NT2/D1 (cell line): ENCODE results near the gene UBXN10.

Source experiments
- DNase-seq: peaks from one replicate; pipeline ENCODE4 v3.0.0-alpha.2; 2011; ENCODE audit warnings: low read depth, low spot score
- H3K27me3 ChIP-seq: 2 replicates; pipeline ENCODE4 v1.6.0; 2011; ENCODE audit warnings: mild to moderate bottlenecking; ENCODE audit not compliant: insufficient read length, insufficient read depth
- H3K36me3 ChIP-seq: 2 replicates; pipeline ENCODE4 v1.6.1; 2011; ENCODE audit warnings: mild to moderate bottlenecking, low read length, mixed read lengths; ENCODE audit not compliant: insufficient read depth, insufficient read length
- H3K4me1 ChIP-seq: 2 replicates; pipeline ENCODE4 v1.5.1; 2011; ENCODE audit not compliant: insufficient read depth, insufficient read length
- H3K4me3 ChIP-seq: 2 replicates; pipeline ENCODE4 v1.5.1; 2011; ENCODE audit warnings: low read depth; ENCODE audit not compliant: insufficient read length
- H3K9ac ChIP-seq: 2 replicates; pipeline ENCODE4 v1.6.0; 2011; ENCODE audit warnings: low read depth; ENCODE audit not compliant: insufficient read length
- H3K9me3 ChIP-seq: 2 replicates; pipeline ENCODE4 v1.5.1; 2011; ENCODE audit warnings: mild to moderate bottlenecking, low read length; ENCODE audit not compliant: insufficient read depth
- SUZ12 ChIP-seq: IDR thresholded peaks from 2 replicates; pipeline ENCODE4 v1.6.1; 2011; ENCODE audit not compliant: insufficient read length, insufficient read depth; ENCODE audit errors: extremely low read depth
- YY1 ChIP-seq: IDR thresholded peaks from 2 replicates; pipeline ENCODE4 v1.6.1; 2011; ENCODE audit not compliant: insufficient read length, insufficient read depth
- ZNF274 ChIP-seq: IDR thresholded peaks from 2 replicates; pipeline ENCODE4 v1.6.1; 2011; ENCODE audit warnings: mild to moderate bottlenecking, low read depth, low read length

The UBXN10 gene

DNA sequence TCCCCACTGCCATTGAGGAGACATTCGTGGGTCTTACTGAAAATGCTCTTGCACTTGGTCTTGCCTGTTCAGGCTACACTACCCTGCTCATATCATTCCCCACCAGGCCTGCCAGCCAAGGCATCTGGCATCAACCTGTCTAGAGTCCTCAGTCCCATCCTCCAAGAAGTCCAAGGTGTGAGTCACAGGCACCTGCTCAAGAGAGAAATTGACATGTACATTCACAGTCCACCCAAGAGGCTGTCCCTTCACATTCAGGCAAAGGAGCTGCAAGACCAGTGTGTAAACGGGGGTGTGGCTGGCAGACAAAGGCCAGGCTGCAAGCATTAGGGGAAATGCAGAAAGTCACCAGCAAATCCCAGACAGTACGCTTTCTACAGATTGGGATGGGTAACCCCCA lies 13.5 kb downstream of the UBXN10 start:
- no peak for DNase-seq

GRCh38 chr1:20199840-20200239 lies 13.9 kb downstream of the UBXN10 start:
- no peak for DNase-seq
- Histone ChIP-seq H3K27me3 (no peaks in the 10 kb centered on the region), H3K9me3 (no peaks in the 10 kb centered on the region), H3K36me3 (no peaks in the 10 kb centered on the region), H3K4me3 (no peak overlapping the region), H3K4me1 (peaks cover 7% of the 10 kb centered on the region), H3K9ac (no peak overlapping the region)
- TF ChIP-seq ZNF274: no peak
- TF ChIP-seq YY1: no peak
- TF ChIP-seq SUZ12: no peak

More for the DNA sequence above, 13.5 kb downstream of the UBXN10 start:
- no peak overlapping the region for H3K9ac ChIP-seq
- no peak for TF ChIP-seq ZNF274
- no peak for TF ChIP-seq SUZ12
- no peak for TF ChIP-seq YY1
- no peaks in the 10 kb centered on the region for H3K27me3 ChIP-seq
- H3K9me3 ChIP-seq: no peaks in the 10 kb centered on the region
- H3K36me3 ChIP-seq: no peaks in the 10 kb centered on the region
- peaks cover 7% of the 10 kb centered on the region for H3K4me1 ChIP-seq
- H3K4me3 ChIP-seq: no peak overlapping the region

DNA sequence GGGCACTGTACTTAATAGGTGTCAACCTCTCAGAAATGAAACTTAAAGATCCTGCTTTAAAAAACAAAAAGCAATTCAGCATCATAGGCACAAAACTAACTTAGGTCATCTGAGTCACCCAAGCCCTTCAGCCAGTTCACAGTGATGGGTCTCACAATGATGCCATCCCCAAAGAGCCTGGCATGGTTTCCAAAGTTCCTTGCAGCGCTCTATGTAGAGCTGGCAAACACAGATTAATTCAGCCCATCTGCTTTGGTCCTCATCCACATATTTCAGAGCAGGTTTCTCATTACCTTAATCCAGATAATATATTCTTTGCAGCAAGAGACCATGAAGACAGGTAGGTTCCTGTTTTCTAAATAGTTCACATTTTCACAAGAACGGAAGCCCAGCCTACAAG lies 15.1 kb downstream of the UBXN10 start:
- H3K4me3 ChIP-seq: no peak overlapping the region
- no peaks in the 10 kb centered on the region for H3K9me3 ChIP-seq
- no peaks in the 10 kb centered on the region for H3K27me3 ChIP-seq
- H3K36me3 ChIP-seq: no peaks in the 10 kb centered on the region
- H3K4me1 ChIP-seq: peaks cover 7% of the 10 kb centered on the region
- TF ChIP-seq SUZ12 (no peak), ZNF274 (no peak), YY1 (no peak)
- H3K9ac ChIP-seq: no peak overlapping the region
- DNase-seq: no peak

- no peaks in the 10 kb centered on the region for H3K9me3 ChIP-seq
- H3K4me3 ChIP-seq: no peak overlapping the region
- DNase-seq: no peak
- TF ChIP-seq SUZ12: no peak
- TF ChIP-seq YY1: no peak
- TF ChIP-seq ZNF274: no peak
- peaks cover 7% of the 10 kb centered on the region for H3K4me1 ChIP-seq
- H3K9ac ChIP-seq: no peak overlapping the region
- no peaks in the 10 kb centered on the region for H3K36me3 ChIP-seq
- H3K27me3 ChIP-seq: no peaks in the 10 kb centered on the region
Measured at GRCh38 chr1:20202166-20202565, 16.3 kb downstream of the UBXN10 start.

- Histone ChIP-seq H3K36me3 (no peaks in the 10 kb centered on the region), H3K27me3 (no peaks in the 10 kb centered on the region), H3K9me3 (no peaks in the 10 kb centered on the region), H3K4me3 (no peak overlapping the region), H3K4me1 (no peaks in the 10 kb centered on the region), H3K9ac (no peak overlapping the region)
- DNase-seq: no peak
- TF ChIP-seq ZNF274 (no peak), SUZ12 (no peak), YY1 (no peak)
Measured at GRCh38 chr1:20207546-20207945, 21.6 kb downstream of the UBXN10 start.

DNA sequence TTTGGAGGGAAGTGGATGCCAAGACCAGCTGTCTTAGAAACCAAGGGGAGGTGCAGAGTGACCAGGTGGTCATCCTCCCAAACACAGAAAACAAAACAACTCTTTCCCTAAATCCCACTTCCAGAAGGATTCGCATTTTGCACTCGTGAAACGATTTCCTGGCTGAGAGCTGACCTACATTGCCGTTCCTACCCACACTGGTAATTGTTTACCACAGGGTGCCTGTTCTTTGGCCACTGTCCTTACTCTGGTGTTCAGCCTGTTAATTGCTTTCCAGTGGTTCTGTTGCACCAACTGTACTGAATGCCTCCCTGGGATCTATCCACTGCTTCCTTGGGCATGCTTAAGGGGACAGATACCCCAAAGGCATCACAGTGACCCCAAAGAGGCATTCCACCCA lies 23.6 kb downstream of the UBXN10 start:
- Histone ChIP-seq H3K9ac (no peak overlapping the region), H3K4me3 (no peak overlapping the region), H3K4me1 (no peaks in the 10 kb centered on the region), H3K36me3 (no peaks in the 10 kb centered on the region), H3K27me3 (no peaks in the 10 kb centered on the region), H3K9me3 (no peaks in the 10 kb centered on the region)
- no peak for DNase-seq
- TF ChIP-seq SUZ12 (no peak), ZNF274 (no peak), YY1 (no peak)

- Histone ChIP-seq H3K27me3 (no peaks in the 10 kb centered on the region), H3K9me3 (no peaks in the 10 kb centered on the region), H3K36me3 (no peaks in the 10 kb centered on the region), H3K4me1 (no peaks in the 10 kb centered on the region), H3K9ac (no peak overlapping the region), H3K4me3 (no peak overlapping the region)
- no peak for DNase-seq
- TF ChIP-seq SUZ12 (no peak), ZNF274 (no peak), YY1 (no peak)
Measured at GRCh38 chr1:20210736-20211460, 25.0 kb downstream of the UBXN10 start.

GRCh38 chr1:20211511-20211931 lies 25.6 kb downstream of the UBXN10 start:
- Histone ChIP-seq H3K9me3 (peaks cover 6% of the 10 kb centered on the region; the same call in 1 of the 2 replicates), H3K4me1 (no peaks in the 10 kb centered on the region), H3K27me3 (no peaks in the 10 kb centered on the region), H3K4me3 (no peak overlapping the region), H3K36me3 (no peaks in the 10 kb centered on the region), H3K9ac (no peak overlapping the region)
- no peak for TF ChIP-seq YY1
- TF ChIP-seq ZNF274: no peak
- TF ChIP-seq SUZ12: no peak
- DNase-seq: no peak
